Kidney epithelial cell (primary cell): Measurements from ENCODE around the gene ERI3. TPM values are rescaled to one million over a fixed set of nuclear protein-coding genes. Genes with fewer than 3 reads are reported as not detected.
"Not testable (repeated sequence)": the region's sequence is repeated elsewhere in the genome, so short reads cannot be mapped to it uniquely, and the experiment has no call there.

Experiments
- DNase-seq: peaks from one replicate; pipeline ENCODE4 v3.0.0-alpha.2; 2010; ENCODE audit warnings: low read depth
- H3K27me3 ChIP-seq: 2 replicates; pipeline ENCODE4 v1.6.0; 2011; ENCODE audit warnings: low read length; ENCODE audit not compliant: control insufficient read depth, insufficient read depth
- H3K36me3 ChIP-seq: 2 replicates; pipeline ENCODE4 v1.5.1; 2011; ENCODE audit warnings: low read length; ENCODE audit not compliant: control insufficient read depth, insufficient read depth
- H3K4me3 ChIP-seq: 2 replicates; pipeline ENCODE4 v1.5.1; 2011; ENCODE audit warnings: low read depth, mild to moderate bottlenecking, control low read depth, low read length
- CTCF ChIP-seq: IDR thresholded peaks from 2 replicates; pipeline ENCODE4 v1.5.1; 2011; ENCODE audit warnings: mild to moderate bottlenecking, moderate library complexity, low read length, control low read depth, inconsistent platforms; ENCODE audit not compliant: insufficient read depth, poor library complexity, severe bottlenecking
- total RNA-seq: library from RNA; depleted of rRNA; stranded (reverse); fragments of >200 nt; gene quantifications from 2 replicates; pipeline ENCODE4 v1.2.3, GENCODE V29; 2015

ERI3 gene
- total RNA-seq, 1 donor from 2014 or later, result 64.8 TPM

- H3K36me3 ChIP-seq, result no peaks in the 10 kb centered on the region
- peak overlapping the region; percentile 63 for H3K4me3 ChIP-seq
- no peak for DNase-seq
- no peak for TF ChIP-seq CTCF
- peaks cover 2% of the 10 kb centered on the region for H3K27me3 ChIP-seq
Observed at GRCh38 chr1:44212355-44213221, 142.5 kb downstream of the ERI3 start.

- Histone ChIP-seq H3K36me3 (no peaks in the 10 kb centered on the region), H3K4me3 (no peak overlapping the region), H3K27me3 (peaks cover 2% of the 10 kb centered on the region)
- DNase-seq, result no peak
- TF ChIP-seq CTCF, result no peak
Observed at GRCh38 chr1:44210595-44210994, 144.5 kb downstream of the ERI3 start.

- no peak for TF ChIP-seq CTCF
Observed at GRCh38 chr1:44208226-44208625, 146.8 kb downstream of the ERI3 start.

GRCh38 chr1:44206545-44206944 is 148.5 kb downstream of the ERI3 start:
- H3K36me3 ChIP-seq, H3K4me3 ChIP-seq, DNase-seq, H3K27me3 ChIP-seq: not testable (repeated sequence)

More at GRCh38 chr1:44208226-44208625, 146.8 kb downstream of the ERI3 start:
- DNase-seq, result no peak
- H3K36me3 ChIP-seq, result no peaks in the 10 kb centered on the region
- H3K27me3 ChIP-seq, result peaks cover 2% of the 10 kb centered on the region
- no peak overlapping the region for H3K4me3 ChIP-seq

GRCh38 chr1:44200336-44200735 is 154.7 kb downstream of the ERI3 start:
- no peak for TF ChIP-seq CTCF
- Histone ChIP-seq H3K36me3 (no peaks in the 10 kb centered on the region), H3K4me3 (no peak overlapping the region), H3K27me3 (no peaks in the 10 kb centered on the region)
- DNase-seq, result no peak

GRCh38 chr1:44174630-44175029 is 180.4 kb downstream of the ERI3 start:
- TF ChIP-seq CTCF, result no peak
- no peak for DNase-seq
- Histone ChIP-seq H3K4me3 (no peak overlapping the region), H3K36me3 (no peaks in the 10 kb centered on the region), H3K27me3 (no peaks in the 10 kb centered on the region)

Other genes with a start within 250 kb of the ERI3 start
- gene KLF17, start 236.4 kb downstream of the ERI3 start, total RNA-seq, result not detected in 2 replicates
- gene KLF18, start 213.6 kb downstream of the ERI3 start, total RNA-seq, result not detected in 2 replicates
- gene DMAP1, start 141.8 kb downstream of the ERI3 start, total RNA-seq, result 47.3 and 64.7 TPM in 2 replicates
- 112 and 127 TPM in 2 replicates for gene RNF220, start 50.0 kb upstream of the ERI3 start, total RNA-seq